Progenitor cell of endocrine pancreas (in vitro differentiated cells): ENCODE measurements around the gene HGFAC. TPM values are rescaled to one million over a fixed set of nuclear protein-coding genes. Genes with fewer than 3 reads are reported as not detected.

Experiments used
- DNase-seq: peaks from one replicate; pipeline ENCODE4 v3.0.0; 2021; ENCODE audit warnings: low spot score; ENCODE audit not compliant: unreplicated experiment
- H3K27ac Mint-ChIP-seq: 2 replicates; pipeline ENCODE4 v1.8.0; 2021; ENCODE audit warnings: mild to moderate bottlenecking, moderate library complexity, mixed read lengths
- H3K27me3 Mint-ChIP-seq: 2 replicates; pipeline ENCODE4 v1.8.0; 2021; ENCODE audit warnings: mixed read lengths
- H3K36me3 Mint-ChIP-seq: 2 replicates; pipeline ENCODE4 v1.8.0; 2022; ENCODE audit warnings: mixed read lengths; ENCODE audit not compliant: insufficient read depth
- H3K4me1 Mint-ChIP-seq: 2 replicates; pipeline ENCODE4 v1.8.0; 2021; ENCODE audit warnings: low read depth, mixed read lengths
- H3K4me3 Mint-ChIP-seq: 2 replicates; pipeline ENCODE4 v1.8.0; 2021; ENCODE audit warnings: low read depth, mild to moderate bottlenecking, moderate library complexity, mixed read lengths
- H3K9me3 Mint-ChIP-seq: 2 replicates; pipeline ENCODE4 v1.8.0; 2021; ENCODE audit warnings: low read depth, mixed read lengths
- CTCF ChIP-seq: fragments of 200-600 bp; sonication (generic); IDR thresholded peaks from one replicate; pipeline ENCODE4 v1.5.0; 2021; ENCODE audit warnings: antibody characterized with exemption, mild to moderate bottlenecking; ENCODE audit not compliant: unreplicated experiment
- total RNA-seq: library from RNA; stranded (reverse); gene quantifications from 2 replicates; pipeline ENCODE4 v1.2.1, GENCODE V29; 2021

Gene HGFAC
- total RNA-seq, 1 donor from 2014 or later, result 7.5 TPM

DNA sequence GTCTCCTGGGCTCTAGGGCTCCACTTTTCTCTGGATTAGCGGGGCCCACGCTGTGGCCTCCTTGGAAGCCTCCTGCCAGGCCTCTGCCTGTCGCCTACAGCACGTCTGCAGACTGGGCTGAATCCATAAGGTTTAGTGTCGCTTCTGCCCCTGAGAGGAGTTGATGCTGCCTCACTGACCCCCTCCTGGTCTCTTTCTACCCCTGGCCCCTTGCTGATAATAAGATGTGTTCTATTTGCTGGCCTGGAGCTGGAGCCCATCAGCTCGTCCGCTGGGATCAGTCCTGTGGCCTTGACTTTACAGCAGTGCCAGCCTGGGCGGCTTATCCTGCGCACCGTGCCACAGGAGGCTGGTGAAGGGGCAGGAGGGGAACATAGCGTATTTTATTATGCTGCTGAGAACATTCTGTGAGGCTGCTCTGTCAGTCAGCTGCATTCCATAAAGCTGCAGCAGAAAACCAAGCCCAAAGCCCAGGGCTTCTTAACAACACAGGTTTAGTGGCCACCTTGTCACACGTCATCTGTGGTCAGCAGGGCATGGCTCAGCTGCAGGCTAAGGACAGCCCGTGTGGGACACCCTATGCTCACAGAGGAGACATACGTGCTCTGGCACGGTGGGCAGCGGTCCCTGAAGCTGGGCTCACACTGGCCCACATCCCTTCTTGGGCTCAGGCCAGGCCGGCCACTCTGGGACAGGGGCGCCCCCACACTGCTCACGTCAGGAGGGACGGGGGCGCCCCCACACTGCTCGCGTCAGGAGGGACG lies 29.3 kb upstream of the HGFAC start:
- no peak overlapping the region for H3K27ac Mint-ChIP-seq
- peaks cover 11% of the 10 kb centered on the region for H3K4me1 Mint-ChIP-seq

DNA sequence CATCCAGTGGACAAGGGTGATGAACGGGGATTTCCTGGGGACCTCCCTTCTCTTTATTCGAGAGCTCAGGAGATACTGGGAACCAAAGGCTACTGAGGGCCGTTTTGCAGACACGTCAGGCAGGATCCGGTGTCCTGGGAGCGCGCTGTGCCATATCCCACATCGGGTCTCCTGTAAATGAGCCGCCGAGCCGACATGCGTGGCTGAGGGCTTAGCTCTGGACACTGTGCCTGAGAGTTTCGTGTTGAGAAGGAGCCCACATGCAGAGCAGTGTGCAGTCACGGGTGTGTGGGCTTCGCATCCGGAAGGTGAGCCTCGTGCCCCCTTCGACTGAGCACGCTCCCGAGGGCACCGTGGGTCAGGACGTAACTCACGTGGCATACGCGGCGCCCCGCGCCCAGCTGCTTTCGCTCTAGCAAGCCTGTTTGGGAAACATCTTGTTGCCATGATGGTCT lies 28.5 kb upstream of the HGFAC start:
- DNase-seq, result no peak
- H3K27me3 Mint-ChIP-seq, result no peaks in the 10 kb centered on the region
- H3K36me3 Mint-ChIP-seq, result peaks cover 10% of the 10 kb centered on the region
- H3K4me3 Mint-ChIP-seq, result no peak overlapping the region
- H3K4me1 Mint-ChIP-seq, result peaks cover 8% of the 10 kb centered on the region
- no peak overlapping the region for H3K27ac Mint-ChIP-seq
- no peak for TF ChIP-seq CTCF
- no peaks in the 10 kb centered on the region for H3K9me3 Mint-ChIP-seq

More for the DNA sequence above, 29.3 kb upstream of the HGFAC start:
- no peak overlapping the region for H3K4me3 Mint-ChIP-seq
- no peak for TF ChIP-seq CTCF
- no peaks in the 10 kb centered on the region for H3K9me3 Mint-ChIP-seq
- H3K27me3 Mint-ChIP-seq, result no peaks in the 10 kb centered on the region
- no peak for DNase-seq
- H3K36me3 Mint-ChIP-seq, result peaks cover 5% of the 10 kb centered on the region

GRCh38 chr4:3413675-3414420 lies 27.9 kb upstream of the HGFAC start:
- peaks cover 7% of the 10 kb centered on the region for H3K4me1 Mint-ChIP-seq
- no peaks in the 10 kb centered on the region for H3K27me3 Mint-ChIP-seq
- no peak for TF ChIP-seq CTCF
- no peak overlapping the region for H3K27ac Mint-ChIP-seq
- no peaks in the 10 kb centered on the region for H3K9me3 Mint-ChIP-seq
- H3K36me3 Mint-ChIP-seq, result peaks cover 11% of the 10 kb centered on the region
- no peak for DNase-seq
- H3K4me3 Mint-ChIP-seq, result no peak overlapping the region

DNA sequence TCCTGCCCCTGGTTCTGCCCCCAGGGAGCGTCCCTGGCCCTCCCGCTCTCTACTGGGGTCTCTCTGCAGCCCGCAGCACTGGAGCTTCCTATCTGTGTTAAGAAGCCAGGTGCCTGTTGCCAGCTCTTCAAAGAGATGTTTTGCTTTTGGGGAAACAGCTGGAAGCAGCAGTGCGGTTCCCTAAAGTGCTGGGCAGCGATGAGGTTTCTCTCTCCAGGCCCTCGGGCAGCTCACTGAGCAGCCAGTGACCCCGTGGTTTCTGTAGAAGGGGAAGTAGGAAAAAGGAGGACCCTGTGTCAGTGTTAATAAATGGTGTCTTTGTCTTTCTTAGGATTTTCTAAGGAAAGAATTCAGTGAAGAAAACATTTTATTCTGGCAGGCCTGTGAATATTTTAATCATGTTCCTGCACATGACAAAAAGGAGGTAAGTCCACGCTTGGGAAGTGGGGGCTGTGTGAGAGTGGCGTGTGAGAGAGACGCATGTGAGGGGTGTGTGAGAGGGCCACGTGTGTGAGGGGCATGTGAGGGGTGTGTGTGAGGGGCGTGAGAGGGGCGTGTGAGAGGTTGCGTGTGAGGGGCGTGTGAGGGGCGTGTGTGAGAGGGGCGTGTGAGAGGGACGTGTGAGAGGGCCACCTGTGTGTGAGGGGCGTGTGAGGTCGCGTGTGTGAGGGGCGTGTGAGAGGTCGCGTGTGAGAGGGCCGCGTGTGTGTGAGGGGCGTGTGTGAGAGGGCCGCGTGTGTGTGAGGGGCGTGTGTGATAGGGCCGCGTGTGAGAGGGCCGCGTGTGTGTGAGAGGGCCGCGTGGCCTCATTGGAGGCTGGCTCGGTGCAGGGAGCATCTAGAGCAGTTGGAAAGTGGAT lies 27.1 kb upstream of the HGFAC start:
- Mint-ChIP-seq H3K27me3 (no peaks in the 10 kb centered on the region), H3K27ac (no peak overlapping the region), H3K36me3 (peaks cover 11% of the 10 kb centered on the region), H3K4me1 (peaks cover 2% of the 10 kb centered on the region), H3K9me3 (no peaks in the 10 kb centered on the region), H3K4me3 (no peak overlapping the region)
- no peak for TF ChIP-seq CTCF
- no peak for DNase-seq
